Heart left ventricle (tissue), 16 donors: ENCODE data around the gene KCTD13. TPM values are rescaled to one million over a fixed set of nuclear protein-coding genes. Genes with fewer than 3 reads are reported as not detected.
A peak's percentile ranks its signal among the peaks of the same experiment; 100 is the strongest.

Experiments
- ATAC-seq, 4 donors: fragments of 200-7000 bp; cut with Tn5 transposase; one replicate each; pipeline ENCODE4 v1.9.1; 2020 to 2022; ENCODE audit warnings: moderate library complexity in 4 of 4, mild to moderate bottlenecking in 3 of 4, moderate number of reproducible peaks in 1 of 4
- DNase-seq, 5 donors: peaks; one replicate each; pipeline ENCODE4 v3.0.0-alpha.2; 2020
- H3K27ac ChIP-seq, 12 donors: fragments of 200-600 bp; sonication (generic) in 4 of 12; one replicate each; pipeline versions ENCODE4 v1.5.0 to v1.8.0; 2016 to 2022; ENCODE audit warnings: mild to moderate bottlenecking in 2 of 12
- H3K27me3 ChIP-seq, 9 donors: fragments of 200-600 bp; sonication (generic) in 2 of 9; one replicate each; pipeline versions ENCODE4 v1.5.1 to v1.8.0; 2016 to 2022; ENCODE audit warnings: mild to moderate bottlenecking in 3 of 9
- H3K36me3 ChIP-seq, 9 donors: fragments of 200-600 bp; sonication (generic) in 2 of 9; one replicate each; pipeline versions ENCODE4 v1.5.0 to v1.8.0; 2018 to 2022; ENCODE audit warnings: mild to moderate bottlenecking in 2 of 9
- H3K4me1 ChIP-seq, 12 donors: fragments of 200-600 bp; sonication (generic) in 4 of 12; one replicate each; pipeline versions ENCODE4 v1.5.0 to v1.8.0; 2016 to 2022; ENCODE audit warnings: mild to moderate bottlenecking in 3 of 12
- H3K4me3 ChIP-seq, 12 donors: fragments of 200-600 bp; sonication (generic) in 4 of 12; one replicate each; pipeline versions ENCODE4 v1.5.0 to v1.8.0; 2017 to 2022; ENCODE audit warnings: mild to moderate bottlenecking in 9 of 12, moderate library complexity in 4 of 12
- H3K9me3 ChIP-seq, 12 donors: fragments of 200-600 bp; sonication (generic) in 4 of 12; one replicate each; pipeline versions ENCODE4 v1.5.0 to v1.8.0; 2016 to 2022; ENCODE audit warnings: mild to moderate bottlenecking in 1 of 12
- POLR2A ChIP-seq, 2 donors: fragments of 450-650 bp; IDR thresholded peaks; one replicate each; pipeline ENCODE4 v1.6.1; 2017; ENCODE audit warnings: antibody characterized with exemption in 2 of 2, mild to moderate bottlenecking in 2 of 2, moderate library complexity in 2 of 2
- WGBS, 4 donors: extraction: QIAGEN DNeasy Blood & Tissue Kit in 2 of 4; methylation state at CpG; one replicate each; pipeline versions ENCODE4 v1.1.5 to v1.1.7; 2013 to 2018; 5-methylcytosine and 5-hydroxymethylcytosine counted together
- intact Hi-C, 10 donors: fragments of 100-400 bp; cut with DNase I; formaldehyde crosslinking; loops; one replicate each; pipeline versions ENCODE4 v1.11.1 to v1.14.2; 2022
- polyA plus RNA-seq, 2 donors: library from polyadenylated mRNA; stranded (reverse); fragments of 200-250 nt; gene quantifications; one replicate each; pipeline ENCODE4 v1.2.3, GENCODE V29; 2013
- total RNA-seq, 9 donors: library from RNA; depleted of rRNA in 2 of 9; stranded (reverse); fragments of >200 nt in 2 of 9; fragmentation: NEBNext Ultra II Directional in 3 of 9; extraction: Animal tissue kit (Norgen Biotek cat#: 25700) in 3 of 9; gene quantifications; one replicate each; pipeline versions ENCODE4 v1.1.0 to v1.2.4, GENCODE V29; 2016 to 2023
- TF ChIP-seq, protein P1 (sequence below), 12 donors: fragments of 200-600 bp; sonication (generic) in 4 of 12; IDR thresholded peaks; one replicate each; pipeline versions ENCODE4 v1.5.0 to v1.8.0; 2018 to 2022; ENCODE audit warnings: antibody characterized with exemption in 12 of 12, mild to moderate bottlenecking in 5 of 12
- donor health status: ischemic (EF 13 %, LVEDD 7.1; RV severe dilation, severe dysfunction).
- donor health status: healthy with polysubstance abuse.
- donor health status: DM: no; HTN: yes; CAD: no.
- donor health status: DM: no; HTN: no; CAD: no.
- donor health status: ischemic (EF 25% LVEDD 6.9; RV normal size, moderate dysfunction).
- donor health status: ischemic (EF 25% LVEDD 5.7; RV mildly dilated, moderate dysfunction).
- donor health status: healthy.
- donor health status: DM: yes; HTN: yes; CAD: no.
- donor health status: ischemic (EF 35%, LVEDD 5.7; RV mildly dilated, moderate dysfunction).
- donor health status: nonischemic (EF 11% LVEDD 7.7; RV severe dilation, severe dysfunction).
- donor health status: DM: yes; HTN: yes; CAD: no.
- donor health status: PGD.
- donor health status: ischemic (EF 29% LVEDD 5.4; RV normal size, mild dysfunction).
- donor health status: nonischemic (EF 23%, LVEDD 6.1; RV moderate dilation, normal function).

Gene KCTD13
- total and polyA plus RNA-seq, 11 donors = 3.6 to 9.1 (median 6.6) TPM

DNA sequence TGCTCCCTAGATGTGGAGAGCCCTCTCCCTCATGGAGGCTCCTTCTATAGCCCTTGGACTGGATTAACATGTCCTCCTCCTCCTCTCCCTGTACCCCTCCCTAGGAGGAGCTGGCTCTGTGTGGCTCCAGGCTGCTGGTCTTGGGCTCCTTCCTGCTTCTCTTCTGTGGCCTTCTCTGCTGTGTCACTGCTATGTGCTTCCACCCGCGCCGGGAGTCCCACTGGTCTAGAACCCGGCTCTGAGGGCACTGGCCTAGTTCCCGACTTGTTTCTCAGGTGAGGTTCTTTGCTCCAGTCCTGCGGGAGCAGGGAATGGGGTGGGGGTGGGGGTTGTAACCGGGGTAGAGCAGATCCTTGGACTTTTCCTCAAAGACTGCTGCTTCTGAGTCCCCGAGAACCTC is 45.3 kb upstream of the KCTD13 start:
- WGBS, 4 donors = 86 to 94% (median 93%) methylated on average over 8 of the region's 8 CpGs
- Histone ChIP-seq H3K36me3 (peaks cover 0 to 63% (median 53%) of the 10 kb centered on the region in 9 donors), H3K27me3 (no peaks in the 10 kb centered on the region), H3K4me3 (no peak overlapping the region), H3K27ac (no peak overlapping the region), H3K9me3 (no peaks in the 10 kb centered on the region), H3K4me1 (peaks cover 0 to 32% (median 16%) of the 10 kb centered on the region in 12 donors)
- intact Hi-C loops = loop anchor here in 2 of 10 donors (5.0 kb wide), 2 partner anchors 44 to 1019 kb away; partner anchors contain the start of genes KCTD13 (in 1 of the 2) and NFATC2IP (in 1 of the 2)
- TF ChIP-seq POLR2A (IDR thresholded peaks at IDR 0.05) = no peak
- TF ChIP-seq, protein P1, sequence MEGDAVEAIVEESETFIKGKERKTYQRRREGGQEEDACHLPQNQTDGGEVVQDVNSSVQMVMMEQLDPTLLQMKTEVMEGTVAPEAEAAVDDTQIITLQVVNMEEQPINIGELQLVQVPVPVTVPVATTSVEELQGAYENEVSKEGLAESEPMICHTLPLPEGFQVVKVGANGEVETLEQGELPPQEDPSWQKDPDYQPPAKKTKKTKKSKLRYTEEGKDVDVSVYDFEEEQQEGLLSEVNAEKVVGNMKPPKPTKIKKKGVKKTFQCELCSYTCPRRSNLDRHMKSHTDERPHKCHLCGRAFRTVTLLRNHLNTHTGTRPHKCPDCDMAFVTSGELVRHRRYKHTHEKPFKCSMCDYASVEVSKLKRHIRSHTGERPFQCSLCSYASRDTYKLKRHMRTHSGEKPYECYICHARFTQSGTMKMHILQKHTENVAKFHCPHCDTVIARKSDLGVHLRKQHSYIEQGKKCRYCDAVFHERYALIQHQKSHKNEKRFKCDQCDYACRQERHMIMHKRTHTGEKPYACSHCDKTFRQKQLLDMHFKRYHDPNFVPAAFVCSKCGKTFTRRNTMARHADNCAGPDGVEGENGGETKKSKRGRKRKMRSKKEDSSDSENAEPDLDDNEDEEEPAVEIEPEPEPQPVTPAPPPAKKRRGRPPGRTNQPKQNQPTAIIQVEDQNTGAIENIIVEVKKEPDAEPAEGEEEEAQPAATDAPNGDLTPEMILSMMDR (IDR thresholded peaks at IDR 0.05) = no peak
- no peak for ATAC-seq
- no peak for DNase-seq

DNA sequence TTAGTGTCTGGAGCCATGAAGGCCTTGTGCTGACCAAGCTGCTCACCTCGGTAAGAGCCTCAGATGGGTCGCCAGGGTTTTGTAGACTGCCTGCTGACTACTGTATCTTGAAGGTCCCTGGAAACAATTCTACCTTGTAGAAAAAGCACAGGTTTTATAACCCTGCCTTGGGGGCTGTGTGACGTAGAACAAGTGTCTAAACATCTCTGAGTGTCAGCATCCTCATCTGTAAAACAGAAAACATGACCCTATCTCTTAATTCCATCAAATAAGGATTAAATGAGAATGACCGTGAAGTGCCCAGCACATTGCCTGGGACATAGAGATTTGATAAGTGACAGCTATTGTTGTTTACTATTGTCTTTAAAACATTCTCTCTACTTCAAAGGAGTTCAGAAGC is 42.2 kb upstream of the KCTD13 start:
- DNase-seq (no peak), ATAC-seq (no peak)
- 93 to 100% (median 94%) methylated on average over 4 of the region's 4 CpGs for WGBS, 4 donors
- peaks cover 0 to 87% (median 56%) of the 10 kb centered on the region in 9 donors for H3K36me3 ChIP-seq
- no peaks in the 10 kb centered on the region for H3K9me3 ChIP-seq
- no peak overlapping the region for H3K27ac ChIP-seq
- TF ChIP-seq POLR2A (IDR thresholded peaks at IDR 0.05) = no peak
- TF ChIP-seq, protein P1 (IDR thresholded peaks at IDR 0.05) = no peak
- intact Hi-C loops = loop anchor here in 1 of 10 donors (5.0 kb wide), 1 partner anchor 34 kb away; no protein-coding TSS in a partner anchor
- H3K4me3 ChIP-seq = no peak overlapping the region
- peaks cover 0 to 24% (median 7%) of the 10 kb centered on the region in 12 donors for H3K4me1 ChIP-seq
- no peaks in the 10 kb centered on the region for H3K27me3 ChIP-seq

DNA sequence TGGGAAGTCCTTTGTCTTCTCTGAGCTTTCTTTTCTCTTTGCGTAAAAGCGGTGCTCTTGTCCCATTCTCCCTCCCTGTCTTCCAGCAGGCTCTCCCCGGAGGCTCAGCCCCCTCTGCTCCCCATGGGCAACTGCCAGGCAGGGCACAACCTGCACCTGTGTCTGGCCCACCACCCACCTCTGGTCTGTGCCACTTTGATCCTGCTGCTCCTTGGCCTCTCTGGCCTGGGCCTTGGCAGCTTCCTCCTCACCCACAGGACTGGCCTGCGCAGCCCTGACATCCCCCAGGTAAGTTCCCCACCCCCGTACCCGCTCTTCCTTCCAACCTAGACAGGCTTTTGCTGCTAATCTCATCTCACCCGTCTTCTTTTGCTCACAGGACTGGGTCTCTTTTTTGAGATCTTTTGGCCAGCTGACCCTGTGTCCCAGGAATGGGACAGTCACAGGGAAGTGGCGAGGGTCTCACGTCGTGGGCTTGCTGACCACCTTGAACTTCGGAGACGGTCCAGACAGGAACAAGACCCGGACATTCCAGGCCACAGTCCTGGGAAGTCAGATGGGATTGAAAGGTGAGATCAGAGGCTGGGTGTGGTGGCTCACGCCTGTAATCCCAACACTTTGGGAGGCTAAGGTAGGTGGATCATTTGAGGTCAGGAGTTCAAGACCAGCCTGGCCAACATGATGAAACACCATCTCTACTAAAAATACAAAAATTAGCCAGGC is 37.2 kb upstream of the KCTD13 start:
- WGBS, 4 donors = 74 to 83% (median 80%) methylated on average over 14 of the region's 14 CpGs
- Histone ChIP-seq H3K27me3 (no peaks in the 10 kb centered on the region), H3K4me3 (peak overlapping the region; percentile 59 to 98 (median 76)), H3K9me3 (no peaks in the 10 kb centered on the region), H3K36me3 (peaks cover 0 to 42% (median 19%) of the 10 kb centered on the region in 9 donors), H3K27ac (peak overlapping the region; percentile 76 to 98 (median 96)), H3K4me1 (peaks cover 0 to 35% (median 18%) of the 10 kb centered on the region in 12 donors)
- intact Hi-C loops = loop anchor here in 7 of 10 donors (2.0 to 5.0 kb wide), 3 partner anchors 34 to 100 kb away; partner anchors contain the start of genes HIRIP3 (in 4 of the 7), INO80E (in 4 of the 7), KCTD13 (in 3 of the 7) and CDIPT (in 1 of the 7)
- no peak for DNase-seq
- no peak for TF ChIP-seq POLR2A (IDR thresholded peaks at IDR 0.05)
- TF ChIP-seq, protein P1 (IDR thresholded peaks at IDR 0.05) = no peak
- ATAC-seq = no peak

DNA sequence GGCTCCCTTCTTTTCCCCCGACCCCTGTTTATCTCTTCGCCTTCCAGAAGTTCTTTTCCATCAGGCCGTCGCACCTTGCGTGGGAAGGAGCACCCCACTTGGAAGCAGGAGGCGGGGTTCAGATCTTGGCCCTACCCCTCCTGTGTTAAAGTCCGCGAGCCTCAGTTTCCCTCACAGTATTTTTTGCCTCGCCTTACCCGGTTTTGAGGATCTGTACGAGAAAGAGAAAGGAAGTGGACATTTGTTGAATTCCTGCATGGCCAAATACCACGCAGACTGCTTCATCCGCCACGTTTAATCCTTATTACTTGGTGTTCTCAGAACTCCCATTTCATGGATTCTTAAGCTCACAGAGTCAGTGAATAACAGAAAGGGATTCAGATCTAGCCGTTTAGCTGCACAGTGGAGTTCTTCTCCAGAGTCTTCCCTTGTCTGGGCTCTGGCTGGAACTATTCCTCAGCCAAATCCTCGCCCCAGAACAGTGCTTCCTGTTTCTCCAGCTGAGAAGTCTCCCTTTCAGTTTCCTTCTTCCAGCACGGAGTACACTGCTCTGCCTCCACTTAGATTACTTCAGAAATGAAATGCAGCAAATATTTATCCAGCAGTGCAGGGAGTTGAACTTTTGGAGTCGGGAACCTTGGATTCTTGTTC is 36.4 kb upstream of the KCTD13 start:
- Histone ChIP-seq H3K9me3 (no peaks in the 10 kb centered on the region), H3K4me1 (peaks cover 0 to 35% (median 18%) of the 10 kb centered on the region in 12 donors), H3K36me3 (peaks cover 0 to 35% (median 13%) of the 10 kb centered on the region in 9 donors), H3K4me3 (peak overlapping the region; percentile 59 to 98 (median 76)), H3K27me3 (no peaks in the 10 kb centered on the region), H3K27ac (peak overlapping the region; percentile 76 to 98 (median 96))
- WGBS, 4 donors = 8 to 13% (median 12%) methylated on average over 18 of the region's 18 CpGs
- ATAC-seq = peak; percentile 47 to 84 (median 62)
- no peak for TF ChIP-seq POLR2A (IDR thresholded peaks at IDR 0.05)
- TF ChIP-seq, protein P1 (IDR thresholded peaks at IDR 0.05) = no peak
- peak in 2 of 5 donors; percentile 41 to 46 for DNase-seq
- intact Hi-C loops = loop anchor here in 8 of 10 donors (1.0 to 5.0 kb wide), 4 partner anchors 11 to 100 kb away; partner anchors contain the start of genes HIRIP3 (in 4 of the 8), INO80E (in 4 of the 8), KCTD13 (in 3 of the 8) and CDIPT (in 1 of the 8)
